HG02678 (cell line): ENCODE results near the gene VWA5B2.

Source experiments
- ATAC-seq: cut with Tn5 transposase; IDR thresholded peaks from one replicate; pipeline ENCODE4 v1.9.1; 2021; ENCODE audit warnings: mild to moderate bottlenecking, moderate library complexity; ENCODE audit not compliant: unreplicated experiment

The VWA5B2 gene

DNA sequence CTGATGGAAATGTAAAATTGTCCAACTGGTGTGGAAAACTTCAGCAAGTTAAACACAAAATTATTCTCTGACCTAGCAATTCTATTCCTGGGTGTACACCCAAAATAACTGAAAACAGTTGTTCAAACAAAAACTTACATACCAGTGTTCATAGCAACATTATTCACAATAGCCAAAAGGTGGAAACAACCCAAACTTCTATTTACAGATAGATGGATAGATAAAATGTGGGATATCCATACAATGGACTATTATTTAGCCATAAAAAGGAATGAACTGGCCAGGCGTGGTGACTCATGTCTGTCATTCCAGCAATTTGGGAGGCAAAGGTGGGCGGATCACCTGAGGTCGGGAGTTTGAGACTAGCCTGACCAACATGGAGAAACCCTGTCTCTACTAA lies 6.9 kb upstream of the VWA5B2 start:
- no peak for ATAC-seq

DNA sequence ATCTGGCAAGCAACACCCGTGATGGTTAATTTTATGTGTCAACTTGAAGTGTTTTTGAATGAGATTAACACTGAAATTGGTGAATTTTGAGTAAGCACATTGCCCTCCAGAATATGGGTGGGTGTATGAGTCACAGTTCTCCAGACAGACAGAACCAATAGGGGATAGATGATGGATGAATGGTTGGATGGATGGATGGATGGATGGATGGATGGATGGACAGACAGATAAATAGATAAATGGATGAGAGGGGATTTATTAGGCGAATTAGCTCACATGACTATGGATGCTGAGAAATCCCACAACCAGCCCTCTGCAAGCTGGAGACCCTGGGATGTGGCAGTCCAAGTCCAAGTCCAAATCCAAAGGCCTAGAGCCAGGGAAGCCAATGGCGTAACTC lies 5.4 kb upstream of the VWA5B2 start:
- no peak for ATAC-seq

DNA sequence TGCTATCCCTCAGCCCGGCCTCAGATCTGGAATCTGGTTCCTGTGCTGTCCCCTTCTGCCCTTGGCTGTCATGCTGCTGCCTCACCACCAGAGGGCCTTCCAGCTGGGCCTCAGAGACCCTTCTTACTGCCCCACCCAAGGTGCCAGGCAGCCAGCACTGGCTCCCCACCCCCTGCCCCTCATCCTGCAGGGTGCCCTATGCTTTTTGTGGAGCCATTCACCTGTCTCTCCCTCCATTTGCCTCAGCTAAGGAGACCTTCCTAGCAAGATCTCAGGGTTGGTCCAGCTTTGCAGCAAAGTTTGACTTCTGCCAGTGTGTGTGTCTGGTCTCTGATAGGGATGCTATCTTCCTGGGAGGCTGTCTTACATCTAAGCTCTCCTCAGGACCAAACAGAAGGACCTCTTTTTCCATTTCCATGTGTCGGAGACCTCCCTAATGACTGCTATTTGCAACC lies 1.9 kb upstream of the VWA5B2 start:
- peak; percentile 35 for ATAC-seq

DNA sequence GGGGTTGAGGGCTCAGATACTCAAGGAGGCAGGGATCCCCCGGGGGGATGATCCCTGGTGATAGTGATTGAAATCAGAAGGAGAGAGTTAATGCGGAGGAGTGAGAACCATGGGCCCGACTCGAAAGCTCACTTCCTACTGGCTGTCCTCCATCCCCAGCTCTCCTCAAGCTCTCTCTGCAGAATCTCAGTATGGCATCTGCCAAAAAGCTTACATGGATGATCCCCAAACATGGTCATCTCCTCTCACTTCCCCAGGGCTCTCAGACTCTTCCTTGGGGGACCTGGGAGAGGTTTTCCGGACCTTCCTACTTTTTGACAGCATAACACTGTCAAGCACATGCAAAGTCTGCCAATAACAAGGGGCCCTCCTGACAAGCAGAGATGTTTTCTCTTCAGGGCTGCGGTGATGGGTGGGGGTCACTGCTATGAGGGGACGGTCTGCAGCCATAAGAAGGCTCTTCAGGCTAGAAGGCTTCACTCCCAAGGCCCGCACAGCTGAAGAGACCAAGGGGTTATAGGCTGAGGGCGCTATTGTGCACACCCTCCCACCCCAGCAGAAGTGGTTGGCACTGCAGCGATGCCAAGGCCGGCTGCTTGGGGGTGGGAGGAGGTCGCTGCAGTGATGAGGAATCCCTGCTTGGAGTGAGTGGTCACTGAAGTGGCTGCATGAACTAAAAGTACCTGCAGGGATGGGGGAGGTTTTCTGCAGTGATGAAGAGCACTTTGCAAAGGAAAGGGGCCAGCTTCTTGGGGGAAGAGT lies 828 bp upstream of the VWA5B2 start:
- ATAC-seq, result no peak

DNA sequence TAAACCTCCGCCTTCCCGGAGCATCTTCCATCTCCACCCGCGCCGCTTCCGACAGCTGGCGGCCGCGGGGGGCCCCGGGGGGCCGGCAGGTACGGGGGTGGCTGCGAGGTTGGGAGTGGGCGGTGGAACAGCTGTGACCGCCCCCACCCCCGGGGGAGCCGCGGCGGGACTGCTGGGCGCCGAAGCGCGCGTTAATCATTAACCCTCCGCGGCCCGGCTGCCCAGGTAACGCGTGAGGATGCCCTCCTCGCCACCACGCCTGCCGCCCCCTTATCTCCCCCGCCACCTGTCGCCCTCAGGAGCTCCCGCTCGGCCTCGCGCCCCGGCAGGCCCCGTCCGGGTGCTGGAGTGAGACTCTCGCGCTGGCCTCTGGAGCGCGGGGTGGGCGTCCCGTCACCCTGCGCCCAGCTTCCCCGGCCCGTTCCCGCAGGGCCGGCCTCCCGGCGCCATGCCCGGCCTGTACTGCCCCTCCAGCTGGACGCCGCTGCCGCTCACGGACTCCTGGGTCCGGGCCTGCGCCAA lies 757 bp downstream of the VWA5B2 start:
- ATAC-seq, result peak; percentile 15

DNA sequence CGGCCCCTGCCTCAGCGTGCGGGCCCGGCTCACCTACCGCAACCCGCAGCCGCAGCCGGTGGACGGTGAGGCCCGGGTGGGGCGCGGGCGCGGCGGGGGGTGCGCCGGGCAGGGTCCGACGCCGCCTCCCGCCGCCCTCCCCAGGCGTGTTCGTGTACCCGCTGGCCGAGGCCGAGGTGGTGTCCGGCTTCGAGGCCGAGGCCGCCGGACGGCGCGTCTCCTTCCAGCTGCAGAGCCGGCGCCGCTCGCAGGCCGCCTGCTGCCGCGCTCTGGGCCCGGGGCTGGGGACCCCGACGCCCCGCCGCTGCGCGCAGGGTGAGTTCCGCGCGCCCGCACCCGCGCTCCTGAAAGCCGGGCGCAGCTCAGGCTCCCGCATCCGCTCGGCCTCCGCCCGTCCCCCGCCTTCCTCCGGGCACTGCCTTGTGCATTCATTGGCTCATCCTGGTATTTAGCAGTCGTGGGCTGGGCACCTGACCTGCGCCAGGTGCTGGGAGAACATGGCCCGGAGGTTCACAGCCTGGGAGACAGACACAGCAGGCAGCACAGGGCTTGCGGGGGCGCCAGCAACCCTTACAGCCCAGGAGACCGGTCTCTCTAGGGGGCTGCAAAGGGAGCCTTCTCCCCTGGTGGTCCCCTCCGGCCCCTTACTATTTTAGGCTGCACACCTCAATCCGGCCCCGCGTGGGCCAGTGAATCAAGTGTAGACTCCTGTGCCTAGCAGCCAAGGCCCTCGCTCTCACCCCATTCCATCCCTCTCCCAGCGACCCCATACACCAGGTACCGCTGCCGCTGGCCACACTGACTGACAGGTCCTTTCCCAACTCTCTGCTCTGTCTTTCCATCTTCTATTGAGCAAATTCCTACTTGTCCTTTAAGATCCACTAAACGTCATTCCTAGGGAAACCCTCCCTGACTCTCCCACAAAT lies 1.5 kb downstream of the VWA5B2 start:
- no peak for ATAC-seq

DNA sequence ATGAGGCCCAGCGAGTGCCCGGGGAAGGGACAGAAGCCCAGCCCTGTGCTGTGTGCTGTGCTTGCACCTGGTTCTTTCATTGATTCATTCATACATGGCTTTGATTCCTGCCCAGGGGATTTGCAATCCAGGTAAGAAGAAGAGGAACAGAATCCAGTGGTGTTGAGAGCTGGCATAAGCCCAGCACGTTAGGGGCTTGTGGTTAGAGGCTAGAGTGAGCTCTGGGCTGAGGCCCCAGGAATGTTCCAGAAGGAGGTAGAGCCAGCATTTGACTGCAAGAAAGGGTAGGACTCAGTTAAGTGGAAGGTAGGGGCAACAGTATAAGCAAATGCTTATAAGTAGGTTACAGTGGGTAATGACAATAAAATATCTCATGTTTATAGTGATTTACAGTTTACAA lies 2.3 kb downstream of the VWA5B2 start:
- no peak for ATAC-seq

DNA sequence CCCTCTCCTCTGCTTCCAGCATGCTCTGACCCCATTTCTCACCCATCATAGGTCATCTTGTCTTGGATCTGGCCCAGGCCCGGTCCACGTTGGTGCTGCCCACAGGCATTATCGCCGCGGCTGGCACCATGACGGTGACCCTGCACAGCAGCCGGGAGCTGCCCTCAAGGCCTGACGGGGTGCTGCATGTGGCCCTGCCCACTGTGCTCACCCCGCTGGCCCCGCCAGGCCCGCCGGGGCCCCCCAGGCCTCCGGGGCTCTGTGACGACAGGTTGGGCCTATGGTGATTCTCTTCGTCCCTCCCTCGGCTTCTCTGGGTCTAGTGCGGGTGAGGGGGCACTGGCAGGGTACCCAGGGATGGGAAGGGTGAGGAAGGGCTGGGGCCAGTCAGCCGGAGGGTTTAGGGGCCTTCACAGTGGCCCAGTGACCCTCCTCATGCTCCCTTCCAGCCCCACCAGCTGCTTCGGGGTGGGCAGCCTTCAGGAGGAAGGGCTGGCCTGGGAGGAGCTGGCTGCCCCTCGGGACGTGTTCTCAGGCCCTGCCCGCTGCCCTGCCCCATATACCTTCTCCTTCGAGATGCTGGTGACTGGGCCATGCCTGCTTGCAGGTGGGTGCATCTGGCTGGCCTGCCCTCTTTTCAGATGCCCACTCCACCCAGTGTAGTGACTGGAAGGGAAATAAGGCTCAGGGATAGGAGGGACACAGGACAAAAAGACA lies 3.9 kb downstream of the VWA5B2 start:
- ATAC-seq, result no peak

DNA sequence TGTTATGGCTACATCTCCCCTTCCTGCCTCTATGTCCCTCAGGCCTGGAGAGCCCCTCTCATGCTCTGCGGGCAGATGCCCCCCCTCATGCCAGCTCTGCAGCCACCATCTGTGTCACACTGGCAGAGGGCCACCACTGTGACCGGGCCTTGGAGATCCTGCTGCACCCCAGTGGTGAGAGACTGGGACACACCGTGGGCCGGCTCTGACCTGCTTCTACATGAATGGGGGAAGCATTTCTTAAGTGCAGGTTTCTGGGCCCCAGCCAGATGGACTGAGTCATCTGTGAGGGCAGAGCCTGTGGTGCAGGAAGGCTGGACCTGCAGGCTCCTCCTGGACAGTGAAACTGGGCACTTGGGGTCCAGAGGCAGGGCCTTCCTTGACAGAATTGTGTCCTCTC lies 4.8 kb downstream of the VWA5B2 start:
- ATAC-seq, result no peak

DNA sequence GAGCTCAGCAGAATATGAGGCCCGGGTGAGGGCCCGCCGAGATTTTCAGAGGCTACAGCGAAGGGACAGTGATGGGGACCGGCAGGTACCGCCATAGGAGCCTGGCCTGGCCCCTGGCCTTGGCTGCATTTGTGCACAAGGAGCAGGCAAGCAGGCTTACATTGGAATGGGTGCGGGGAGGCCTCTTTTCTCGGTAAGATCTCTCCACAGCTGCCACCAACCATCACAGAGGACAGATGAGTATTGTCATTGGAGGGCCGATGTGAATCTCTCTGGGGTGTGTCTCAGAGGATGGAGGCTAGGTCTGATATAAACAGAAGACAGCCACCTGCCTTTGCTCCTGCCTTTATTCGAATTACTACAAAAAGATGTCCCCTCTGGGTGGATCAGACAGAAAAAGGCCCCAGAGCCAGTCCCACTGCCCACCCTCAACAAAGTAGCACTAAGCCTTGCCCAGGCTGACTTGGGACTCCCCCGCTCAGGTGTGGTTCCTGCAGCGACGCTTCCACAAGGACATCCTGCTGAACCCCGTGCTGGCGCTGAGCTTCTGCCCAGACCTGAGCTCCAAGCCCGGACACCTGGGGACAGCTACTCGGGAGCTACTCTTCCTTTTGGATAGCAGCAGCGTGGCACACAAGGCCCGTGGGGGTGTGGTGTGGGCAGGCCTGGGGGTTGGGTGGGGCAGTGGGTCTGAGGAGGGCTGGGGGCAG lies 5.4 kb downstream of the VWA5B2 start:
- no peak for ATAC-seq

DNA sequence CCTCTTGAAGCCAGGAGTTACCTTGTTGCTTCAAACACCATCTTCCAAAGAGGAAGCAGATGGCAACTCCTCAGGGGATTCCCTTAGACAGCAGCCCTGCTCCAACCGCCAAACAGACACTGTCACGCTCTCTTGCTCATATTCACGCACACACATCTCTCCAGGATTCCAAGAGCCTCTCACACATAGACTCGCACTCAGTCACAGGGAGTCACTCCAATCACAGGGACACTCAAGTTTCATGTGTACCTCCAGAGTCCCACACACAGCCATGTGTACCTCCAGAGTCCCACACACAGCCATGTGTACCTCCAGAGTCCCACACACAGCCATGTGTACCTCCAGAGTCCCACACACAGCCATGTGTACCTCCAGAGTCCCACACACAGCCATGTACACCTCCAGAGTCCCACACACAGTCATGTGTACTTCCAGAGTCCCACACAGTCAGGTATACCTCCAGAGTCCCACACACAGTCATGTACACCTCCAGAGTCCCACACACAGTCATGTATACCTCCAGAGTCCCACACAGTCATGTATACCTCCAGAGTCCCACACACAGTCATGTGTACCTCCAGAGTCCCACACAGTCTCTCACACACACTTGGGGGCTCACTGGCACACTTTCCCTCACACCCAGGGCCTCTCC lies 6.1 kb downstream of the VWA5B2 start:
- ATAC-seq, result no peak

DNA sequence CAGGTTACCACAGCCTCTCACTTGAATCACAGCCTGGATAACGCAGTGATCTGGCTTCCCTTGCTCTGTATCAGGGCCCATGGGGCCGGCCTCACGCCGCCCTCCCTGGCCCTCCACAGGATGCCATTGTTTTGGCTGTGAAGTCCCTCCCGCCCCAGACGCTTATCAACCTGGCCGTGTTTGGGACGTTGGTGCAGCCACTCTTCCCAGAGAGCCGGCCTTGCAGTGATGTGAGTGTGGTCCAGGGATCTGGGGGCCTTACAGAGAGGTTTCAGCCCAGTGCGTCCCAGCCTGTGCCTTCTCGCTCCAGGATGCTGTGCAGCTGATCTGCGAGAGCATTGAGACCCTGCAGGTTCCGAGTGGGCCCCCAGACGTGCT lies 6.6 kb downstream of the VWA5B2 start:
- ATAC-seq, result no peak

DNA sequence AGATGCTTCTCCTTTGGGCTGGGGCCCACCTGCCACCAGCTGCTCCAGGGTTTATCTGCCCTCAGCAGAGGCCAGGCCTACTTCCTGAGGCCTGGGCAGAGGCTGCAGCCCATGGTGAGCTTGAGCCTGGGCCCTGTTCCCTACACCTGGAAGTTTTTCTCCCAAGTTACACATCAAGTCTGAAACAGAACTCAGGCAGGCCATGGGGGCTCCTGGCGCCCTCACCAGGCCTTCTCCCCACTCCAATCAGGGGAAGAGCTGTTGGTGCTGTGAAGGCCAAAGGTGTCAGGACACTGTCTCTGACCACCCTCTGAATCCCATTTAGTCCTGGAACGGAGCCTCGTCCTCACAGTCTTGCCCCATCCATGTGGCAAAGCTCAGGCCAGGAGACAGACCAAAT lies 7.3 kb downstream of the VWA5B2 start:
- no peak for ATAC-seq

DNA sequence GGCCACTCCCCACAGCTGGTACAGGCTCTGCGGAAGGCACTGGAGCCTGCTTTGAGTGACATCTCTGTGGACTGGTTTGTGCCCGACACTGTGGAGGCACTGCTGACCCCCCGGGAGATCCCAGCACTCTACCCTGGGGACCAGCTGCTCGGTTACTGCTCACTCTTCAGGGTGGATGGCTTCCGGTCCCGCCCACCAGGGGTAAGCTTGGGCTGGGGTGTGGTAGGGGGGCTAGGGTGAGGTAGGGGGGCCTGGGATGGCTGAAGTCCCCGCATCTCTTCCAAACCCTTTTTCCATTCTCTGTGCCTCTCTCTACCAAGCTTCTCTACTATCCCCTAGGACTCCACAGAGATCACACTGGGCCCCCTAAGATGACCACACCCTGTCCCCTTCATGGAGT lies 7.8 kb downstream of the VWA5B2 start:
- ATAC-seq, result no peak

DNA sequence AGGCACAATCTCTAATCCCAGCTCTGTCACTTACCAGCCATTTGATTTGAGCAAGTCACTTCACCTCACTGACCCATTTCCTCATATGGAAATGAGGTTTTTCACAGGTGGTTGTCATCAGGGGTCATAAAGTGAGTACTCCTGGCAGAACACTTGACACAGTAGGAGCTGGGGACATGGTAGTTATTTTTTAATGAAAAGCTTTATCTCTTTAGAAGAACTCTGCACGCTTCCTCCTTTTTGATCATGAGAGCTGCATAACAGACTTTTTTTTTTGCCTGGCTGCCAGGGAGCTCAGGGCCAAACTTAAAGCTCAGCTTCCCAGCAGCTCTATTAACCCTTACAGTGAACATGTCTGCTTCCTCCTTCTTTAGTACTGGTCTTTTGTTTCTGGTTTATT lies 8.4 kb downstream of the VWA5B2 start:
- ATAC-seq, result no peak

DNA sequence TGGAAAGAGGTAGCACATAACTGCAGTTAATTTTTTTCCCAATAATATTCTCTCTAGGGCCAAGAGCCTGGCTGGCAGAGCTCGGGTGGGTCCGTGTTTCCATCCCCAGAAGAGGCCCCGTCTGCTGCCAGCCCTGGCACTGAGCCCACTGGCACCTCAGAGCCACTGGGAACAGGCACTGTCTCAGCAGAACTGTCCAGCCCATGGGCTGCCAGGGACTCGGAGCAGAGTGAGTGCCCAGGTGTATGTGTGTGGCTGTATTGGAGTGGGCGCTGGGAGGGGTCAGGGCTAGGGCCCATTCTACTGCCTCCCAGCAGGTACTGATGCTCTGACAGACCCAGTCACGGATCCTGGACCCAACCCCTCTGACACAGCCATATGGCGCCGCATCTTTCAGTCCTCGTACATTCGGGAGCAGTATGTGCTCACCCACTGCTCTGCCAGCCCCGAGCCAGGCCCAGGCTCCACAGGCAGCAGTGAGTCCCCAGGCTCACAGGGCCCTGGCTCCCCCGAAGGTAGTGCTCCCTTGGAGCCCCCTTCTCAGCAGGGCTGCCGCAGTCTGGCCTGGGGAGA lies 8.9 kb downstream of the VWA5B2 start:
- ATAC-seq, result no peak

DNA sequence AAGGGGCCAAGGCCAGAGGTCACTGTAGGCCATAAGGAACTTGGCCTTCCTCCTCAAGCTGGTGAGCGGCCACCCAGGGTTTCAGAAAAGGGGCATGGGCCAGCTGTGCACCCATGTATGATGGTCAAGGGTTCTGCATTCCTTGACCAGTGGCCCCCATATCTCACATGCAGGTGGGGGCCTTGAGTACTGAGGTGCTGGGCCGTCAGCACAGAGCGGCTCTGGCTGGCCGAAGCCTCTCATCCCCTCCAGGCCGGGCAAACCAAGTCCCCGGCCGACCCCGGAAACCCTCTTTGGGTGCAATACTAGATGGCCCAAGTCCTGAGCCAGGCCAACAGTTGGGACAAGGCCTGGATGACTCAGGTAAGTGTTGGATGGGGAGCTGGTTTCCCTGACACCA lies 9.8 kb downstream of the VWA5B2 start:
- ATAC-seq, result no peak

DNA sequence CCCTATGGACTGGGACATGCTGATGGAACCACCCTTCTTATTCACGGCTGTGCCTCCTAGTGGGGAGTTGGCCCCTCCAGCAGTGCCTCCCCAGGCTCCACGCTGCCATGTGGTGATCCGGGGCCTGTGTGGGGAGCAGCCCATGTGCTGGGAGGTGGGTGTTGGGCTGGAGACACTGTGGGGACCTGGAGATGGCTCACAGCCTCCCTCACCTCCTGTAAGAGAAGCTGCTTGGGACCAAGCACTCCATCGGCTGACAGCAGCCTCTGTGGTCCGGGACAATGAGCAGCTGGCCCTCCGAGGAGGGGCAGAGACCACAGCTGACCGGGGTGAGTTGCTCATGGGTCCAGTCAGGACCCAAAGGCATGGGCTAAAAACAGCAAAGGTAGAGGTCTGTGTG lies 10.3 kb downstream of the VWA5B2 start:
- ATAC-seq, result no peak

DNA sequence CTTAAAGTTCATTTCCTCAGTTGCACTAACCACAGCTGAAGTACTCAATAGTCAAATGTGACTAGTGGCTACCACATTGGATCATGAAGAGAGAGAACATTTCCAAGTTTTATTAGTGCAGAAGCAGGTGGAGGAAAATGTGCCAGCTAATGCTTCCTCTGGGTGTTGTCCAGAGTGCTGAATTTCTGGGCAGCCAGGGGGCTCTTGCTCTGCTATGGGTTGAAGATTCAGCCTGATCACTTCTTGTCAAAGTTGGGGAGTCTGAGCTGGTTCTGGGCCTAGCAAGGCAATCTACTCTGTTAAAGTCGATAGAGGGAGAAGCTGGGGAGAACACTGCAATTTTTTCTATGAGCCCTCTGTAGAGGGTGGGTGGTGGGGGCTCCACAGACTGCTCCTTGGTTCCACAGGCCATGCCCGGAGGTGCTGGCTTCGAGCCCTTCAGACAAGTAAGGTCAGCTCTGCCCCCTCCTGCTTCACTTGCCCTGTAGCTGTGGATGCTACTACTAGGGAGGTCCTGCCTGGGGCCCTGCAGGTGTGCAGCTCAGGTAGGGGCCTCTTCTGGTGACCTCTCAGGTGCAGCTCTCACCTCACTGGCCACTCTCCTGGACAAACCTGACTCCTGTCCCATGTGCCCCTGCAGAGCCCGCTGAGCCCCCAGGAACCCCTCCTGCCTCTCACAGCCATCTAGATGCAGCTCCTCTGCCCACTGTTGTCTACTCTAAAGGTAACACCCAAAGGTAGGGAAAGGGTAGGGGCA lies 11.2 kb downstream of the VWA5B2 start:
- no peak for ATAC-seq
